SH-SY5Y (cell line): ENCODE results near the gene PRRG2.

ENCODE experiments used
- GATA2 ChIP-seq: IDR thresholded peaks from 2 replicates; pipeline ENCODE4 v1.6.1; 2011; ENCODE audit warnings: mild to moderate bottlenecking, low read depth, low read length
- GATA3 ChIP-seq: IDR thresholded peaks from 2 replicates; pipeline ENCODE4 v1.6.1; 2011; ENCODE audit warnings: low read depth, mild to moderate bottlenecking, low read length, moderate library complexity

The PRRG2 gene

GRCh38 chr19:49589502-49589905, 8.4 kb downstream of the PRRG2 start:
- TF ChIP-seq GATA2, result no peak
- TF ChIP-seq GATA3, result no peak

- TF ChIP-seq GATA2 (no peak), GATA3 (no peak)
Measured at GRCh38 chr19:49590071-49590970, 9.2 kb downstream of the PRRG2 start.

- TF ChIP-seq GATA3 (no peak), GATA2 (no peak)
Measured at GRCh38 chr19:49590971-49591730, 10.0 kb downstream of the PRRG2 start, which contains the start of gene PRR12. Gene PRR12, plus strand, starts transcription at chr19:49591182. Its CDS starts 473 bp downstream, at chr19:49591655.

- no peak for TF ChIP-seq GATA2
- no peak for TF ChIP-seq GATA3
Measured at GRCh38 chr19:49591731-49592485, 10.8 kb downstream of the PRRG2 start.

- TF ChIP-seq GATA2 (no peak), GATA3 (no peak)
Measured at GRCh38 chr19:49592486-49593232, 11.5 kb downstream of the PRRG2 start.

- TF ChIP-seq GATA2, result no peak
- TF ChIP-seq GATA3, result no peak
Measured at GRCh38 chr19:49593233-49594113, 12.4 kb downstream of the PRRG2 start.

- TF ChIP-seq GATA2 (no peak), GATA3 (no peak)
Measured at GRCh38 chr19:49594157-49594992, 13.3 kb downstream of the PRRG2 start.

GRCh38 chr19:49594993-49595818, 14.1 kb downstream of the PRRG2 start:
- TF ChIP-seq GATA2, result no peak
- no peak for TF ChIP-seq GATA3

GRCh38 chr19:49595819-49596404, 14.8 kb downstream of the PRRG2 start:
- TF ChIP-seq GATA2 (no peak), GATA3 (no peak)

GRCh38 chr19:49596407-49596806, 15.3 kb downstream of the PRRG2 start:
- TF ChIP-seq GATA3 (no peak), GATA2 (no peak)
